ENCODE data around the gene ZNF3. TPM values are rescaled to one million over a fixed set of nuclear protein-coding genes. Genes with fewer than 3 reads are reported as not detected.

Gene ZNF3
- total RNA-seq, 1 donor from 2014 or later = 47.7 TPM

DNA sequence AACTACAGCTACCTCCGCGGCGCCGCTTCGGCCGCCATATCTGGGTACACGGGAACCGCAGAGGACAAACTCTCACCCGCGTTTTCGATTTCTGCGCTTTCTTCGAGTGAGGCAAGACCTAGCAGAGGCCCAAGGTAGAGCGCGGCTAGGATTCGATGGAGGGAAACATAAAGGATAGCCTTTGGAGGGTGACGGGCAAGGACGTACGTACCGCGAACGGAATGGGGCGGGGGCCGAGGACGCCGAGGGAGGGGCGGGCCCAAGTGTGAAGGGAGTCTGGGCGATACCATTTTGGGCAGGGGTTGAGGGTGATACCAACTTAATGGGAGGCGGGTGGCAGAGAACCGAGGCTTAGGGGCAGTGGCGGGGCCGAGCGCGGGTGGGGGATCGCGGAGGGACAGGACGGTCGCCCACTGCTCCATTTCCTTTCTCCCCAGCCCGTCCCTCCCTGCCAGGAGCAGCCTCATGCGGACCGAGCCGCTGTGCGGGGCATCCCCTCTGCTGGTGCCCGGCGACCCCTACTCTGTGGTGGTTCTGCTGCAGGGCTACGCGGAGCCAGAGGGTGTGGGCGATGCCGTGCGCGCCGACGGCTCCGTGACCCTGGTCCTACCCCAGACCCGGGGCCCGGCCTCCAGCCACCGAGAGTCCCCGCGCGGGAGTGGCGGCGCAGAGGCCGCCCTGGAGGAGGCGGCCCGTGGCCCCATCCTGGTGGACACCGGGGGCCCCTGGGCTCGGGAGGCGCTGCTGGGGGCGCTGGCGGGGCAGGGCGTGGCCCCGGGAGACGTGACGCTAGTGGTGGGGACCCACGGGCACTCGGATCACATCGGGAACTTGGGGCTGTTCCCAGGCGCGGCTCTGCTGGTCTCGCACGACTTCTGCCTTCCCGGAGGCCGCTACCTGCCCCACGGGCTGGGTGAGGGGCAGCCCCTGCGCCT lies 45.7 kb upstream of the ZNF3 start, which contains the start of gene MBLAC1:
Gene MBLAC1 (plus strand): TSS at position 37 of the 935 bp plus-strand sequence. CDS start 429 bp downstream, at position 466.
- H3K27me3 Mint-ChIP-seq (ENCODE audit: unreplicated experiment) = peaks cover 6% of the 10 kb centered on the region
- H3K4me3 Mint-ChIP-seq (ENCODE audit: unreplicated experiment) = peak within 1 kb of the TSS; percentile 99
- TF ChIP-seq, protein P1, sequence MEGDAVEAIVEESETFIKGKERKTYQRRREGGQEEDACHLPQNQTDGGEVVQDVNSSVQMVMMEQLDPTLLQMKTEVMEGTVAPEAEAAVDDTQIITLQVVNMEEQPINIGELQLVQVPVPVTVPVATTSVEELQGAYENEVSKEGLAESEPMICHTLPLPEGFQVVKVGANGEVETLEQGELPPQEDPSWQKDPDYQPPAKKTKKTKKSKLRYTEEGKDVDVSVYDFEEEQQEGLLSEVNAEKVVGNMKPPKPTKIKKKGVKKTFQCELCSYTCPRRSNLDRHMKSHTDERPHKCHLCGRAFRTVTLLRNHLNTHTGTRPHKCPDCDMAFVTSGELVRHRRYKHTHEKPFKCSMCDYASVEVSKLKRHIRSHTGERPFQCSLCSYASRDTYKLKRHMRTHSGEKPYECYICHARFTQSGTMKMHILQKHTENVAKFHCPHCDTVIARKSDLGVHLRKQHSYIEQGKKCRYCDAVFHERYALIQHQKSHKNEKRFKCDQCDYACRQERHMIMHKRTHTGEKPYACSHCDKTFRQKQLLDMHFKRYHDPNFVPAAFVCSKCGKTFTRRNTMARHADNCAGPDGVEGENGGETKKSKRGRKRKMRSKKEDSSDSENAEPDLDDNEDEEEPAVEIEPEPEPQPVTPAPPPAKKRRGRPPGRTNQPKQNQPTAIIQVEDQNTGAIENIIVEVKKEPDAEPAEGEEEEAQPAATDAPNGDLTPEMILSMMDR (IDR thresholded peaks at IDR 0.05; ENCODE audit: unreplicated experiment) = no peak
- H3K4me1 Mint-ChIP-seq (ENCODE audit: unreplicated experiment) = peaks cover 19% of the 10 kb centered on the region
- H3K36me3 Mint-ChIP-seq (ENCODE audit: low read depth, unreplicated experiment) = peaks cover 8% of the 10 kb centered on the region
- H3K9me3 Mint-ChIP-seq (ENCODE audit: unreplicated experiment) = no peaks in the 10 kb centered on the region
- peak within 1 kb of the TSS; percentile 97 for H3K27ac Mint-ChIP-seq (ENCODE audit: unreplicated experiment)
- DNase-seq (ENCODE audit: low spot score) = peak; percentile 83

DNA sequence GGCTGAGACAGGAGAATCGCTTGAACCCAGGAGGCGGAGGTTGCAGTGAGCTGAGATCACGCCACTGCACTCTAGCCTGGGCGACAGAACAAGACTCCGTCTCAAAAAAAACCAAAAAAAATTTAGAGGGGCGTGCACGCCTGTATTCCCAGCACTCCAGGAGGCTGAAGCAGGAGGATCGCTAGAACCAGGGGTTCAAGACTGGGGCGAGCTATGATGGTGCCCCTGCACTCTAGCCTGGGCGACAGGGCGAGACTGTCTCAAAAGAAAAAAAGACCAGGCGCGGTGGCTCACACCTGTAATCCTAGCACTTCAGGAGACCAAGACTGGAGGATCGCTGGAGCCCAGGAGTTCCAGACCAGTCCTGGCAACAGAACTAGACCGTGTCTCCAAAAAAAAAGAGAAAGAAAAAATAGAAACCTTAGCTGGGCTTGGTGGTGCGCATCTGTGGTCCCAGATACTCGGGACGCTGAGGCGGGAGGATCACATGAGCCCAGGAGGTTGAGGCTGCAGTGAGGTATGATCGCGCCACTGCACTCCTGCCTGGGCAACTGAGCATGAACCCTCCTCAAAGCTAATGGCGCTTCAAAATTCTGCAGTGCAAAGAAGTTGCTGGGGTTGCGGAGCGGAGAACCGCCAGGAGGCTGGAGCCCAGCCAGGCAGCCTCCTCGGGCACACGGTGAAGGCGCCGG lies 44.9 kb upstream of the ZNF3 start:
- Mint-ChIP-seq H3K36me3 (ENCODE audit: low read depth, unreplicated experiment) (peaks cover 8% of the 10 kb centered on the region), H3K4me3 (ENCODE audit: unreplicated experiment) (peak overlapping the region; percentile 99), H3K27ac (ENCODE audit: unreplicated experiment) (peak overlapping the region; percentile 97), H3K4me1 (ENCODE audit: unreplicated experiment) (peaks cover 19% of the 10 kb centered on the region), H3K27me3 (ENCODE audit: unreplicated experiment) (peaks cover 6% of the 10 kb centered on the region), H3K9me3 (ENCODE audit: unreplicated experiment) (no peaks in the 10 kb centered on the region)
- no peak for DNase-seq (ENCODE audit: low spot score)
- TF ChIP-seq, protein P1 (IDR thresholded peaks at IDR 0.05; ENCODE audit: unreplicated experiment) = no peak

DNA sequence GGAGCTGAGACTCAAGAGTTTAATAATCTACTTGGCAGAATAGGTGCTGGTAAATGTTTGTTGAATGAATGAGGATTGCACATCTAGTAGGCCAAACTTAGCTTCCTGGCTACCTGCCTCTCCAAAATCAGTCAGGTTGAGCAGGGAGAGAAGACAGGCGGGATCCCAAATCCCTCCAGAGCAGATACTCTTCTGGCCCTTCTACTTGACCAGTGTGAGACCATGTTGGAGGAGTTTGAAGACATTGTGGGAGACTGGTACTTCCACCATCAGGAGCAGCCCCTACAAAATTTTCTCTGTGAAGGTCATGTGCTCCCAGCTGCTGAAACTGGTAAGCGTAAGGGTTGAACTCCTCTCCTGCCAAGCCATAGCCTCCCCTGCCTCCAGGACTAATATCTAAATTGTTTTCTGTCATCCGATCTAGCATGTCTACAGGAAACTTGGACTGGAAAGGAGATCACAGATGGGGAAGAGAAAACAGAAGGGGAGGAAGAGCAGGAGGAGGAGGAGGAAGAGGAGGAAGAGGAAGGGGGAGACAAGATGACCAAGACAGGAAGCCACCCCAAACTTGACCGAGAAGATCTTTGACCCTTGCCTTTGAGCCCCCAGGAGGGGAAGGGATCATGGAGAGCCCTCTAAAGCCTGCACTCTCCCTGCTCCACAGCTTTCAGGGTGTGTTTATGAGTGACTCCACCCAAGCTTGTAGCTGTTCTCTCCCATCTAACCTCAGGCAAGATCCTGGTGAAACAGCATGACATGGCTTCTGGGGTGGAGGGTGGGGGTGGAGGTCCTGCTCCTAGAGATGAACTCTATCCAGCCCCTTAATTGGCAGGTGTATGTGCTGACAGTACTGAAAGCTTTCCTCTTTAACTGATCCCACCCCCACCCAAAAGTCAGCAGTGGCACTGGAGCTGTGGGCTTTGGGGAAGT lies 43.0 kb upstream of the ZNF3 start:
- H3K4me3 Mint-ChIP-seq (ENCODE audit: unreplicated experiment) = no peak overlapping the region
- H3K27ac Mint-ChIP-seq (ENCODE audit: unreplicated experiment) = peak overlapping the region; percentile 9
- H3K27me3 Mint-ChIP-seq (ENCODE audit: unreplicated experiment) = peaks cover 6% of the 10 kb centered on the region
- H3K4me1 Mint-ChIP-seq (ENCODE audit: unreplicated experiment) = peaks cover 30% of the 10 kb centered on the region
- TF ChIP-seq, protein P1 (IDR thresholded peaks at IDR 0.05; ENCODE audit: unreplicated experiment) = no peak
- H3K9me3 Mint-ChIP-seq (ENCODE audit: unreplicated experiment) = no peaks in the 10 kb centered on the region
- DNase-seq (ENCODE audit: low spot score) = no peak
- H3K36me3 Mint-ChIP-seq (ENCODE audit: low read depth, unreplicated experiment) = peaks cover 8% of the 10 kb centered on the region

DNA sequence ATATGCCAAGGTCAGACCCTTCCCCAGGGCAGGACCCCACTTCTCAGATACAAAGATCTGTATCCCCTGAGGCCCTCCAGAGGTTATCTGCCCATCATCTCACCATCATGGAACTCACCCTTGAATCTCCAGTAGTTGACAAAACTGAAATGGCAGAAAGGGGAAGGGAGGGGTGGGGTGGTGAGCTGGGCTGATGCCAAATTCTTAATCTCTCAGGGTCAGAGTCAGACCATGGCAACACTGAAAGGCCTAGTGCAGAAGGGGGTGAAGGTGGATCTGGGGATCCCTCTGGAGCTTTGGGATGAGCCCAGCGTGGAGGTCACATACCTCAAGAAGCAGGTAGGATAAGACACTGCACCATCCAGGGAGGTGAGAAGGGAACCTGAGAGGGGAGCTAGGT lies 41.0 kb upstream of the ZNF3 start:
- peaks cover 39% of the 10 kb centered on the region for H3K4me1 Mint-ChIP-seq (ENCODE audit: unreplicated experiment)
- peaks cover 8% of the 10 kb centered on the region for H3K36me3 Mint-ChIP-seq (ENCODE audit: low read depth, unreplicated experiment)
- no peak overlapping the region for H3K4me3 Mint-ChIP-seq (ENCODE audit: unreplicated experiment)
- no peak overlapping the region for H3K27ac Mint-ChIP-seq (ENCODE audit: unreplicated experiment)
- TF ChIP-seq, protein P1 (IDR thresholded peaks at IDR 0.05; ENCODE audit: unreplicated experiment) = no peak
- H3K27me3 Mint-ChIP-seq (ENCODE audit: unreplicated experiment) = peaks cover 6% of the 10 kb centered on the region
- H3K9me3 Mint-ChIP-seq (ENCODE audit: unreplicated experiment) = no peaks in the 10 kb centered on the region
- DNase-seq (ENCODE audit: low spot score) = no peak
